COLO668 (cell line): ENCODE measurements around the gene HIC2.
"Not testable (repeated sequence)": the region's sequence is repeated elsewhere in the genome, so short reads cannot be mapped to it uniquely, and the experiment has no call there.

Source experiments
- DNase-seq: peaks from one replicate; lab custom pipeline; 2025; ENCODE audit not compliant: unreplicated experiment; lab: John Stamatoyannopoulos, UW

HIC2 gene

DNA sequence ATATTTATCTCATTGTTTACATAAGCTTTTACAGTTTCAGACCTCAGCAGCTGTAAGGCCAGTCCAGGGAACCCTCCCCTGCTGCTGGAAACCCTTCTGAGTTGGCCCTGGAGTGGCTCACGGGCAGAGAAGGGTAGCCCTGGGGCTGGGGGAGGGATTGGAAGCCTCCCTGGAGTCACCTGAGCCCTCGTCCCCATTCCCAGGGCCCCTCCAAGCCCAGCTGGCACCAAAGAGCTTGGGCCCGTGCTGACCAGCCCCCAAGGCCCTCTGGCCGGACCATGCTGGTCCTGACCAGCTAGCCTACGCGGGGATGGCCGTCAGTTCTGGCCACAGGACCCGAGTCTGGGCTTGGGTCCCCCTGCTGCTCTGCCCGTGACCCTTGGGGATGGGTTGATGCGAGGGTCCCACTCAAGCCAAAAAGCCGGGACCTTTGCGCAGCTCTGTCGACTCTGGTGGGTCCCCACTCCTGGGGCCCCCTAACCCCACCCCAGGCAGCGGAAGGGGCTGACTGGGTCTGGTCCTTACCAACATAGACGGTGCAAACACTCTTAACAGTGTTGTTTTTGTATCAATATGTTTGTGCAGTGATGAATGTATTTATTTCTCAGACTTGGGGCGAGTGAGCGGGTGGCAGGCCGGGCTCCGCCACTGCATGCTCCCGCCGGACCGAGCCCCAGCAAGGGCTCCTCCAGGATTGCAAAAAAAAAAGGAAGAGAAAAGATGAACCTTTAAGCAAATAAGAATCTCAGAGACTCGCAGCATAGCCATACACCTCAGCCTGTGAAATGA, 32.6 kb downstream of the HIC2 start:
- DNase-seq: no peak

DNA sequence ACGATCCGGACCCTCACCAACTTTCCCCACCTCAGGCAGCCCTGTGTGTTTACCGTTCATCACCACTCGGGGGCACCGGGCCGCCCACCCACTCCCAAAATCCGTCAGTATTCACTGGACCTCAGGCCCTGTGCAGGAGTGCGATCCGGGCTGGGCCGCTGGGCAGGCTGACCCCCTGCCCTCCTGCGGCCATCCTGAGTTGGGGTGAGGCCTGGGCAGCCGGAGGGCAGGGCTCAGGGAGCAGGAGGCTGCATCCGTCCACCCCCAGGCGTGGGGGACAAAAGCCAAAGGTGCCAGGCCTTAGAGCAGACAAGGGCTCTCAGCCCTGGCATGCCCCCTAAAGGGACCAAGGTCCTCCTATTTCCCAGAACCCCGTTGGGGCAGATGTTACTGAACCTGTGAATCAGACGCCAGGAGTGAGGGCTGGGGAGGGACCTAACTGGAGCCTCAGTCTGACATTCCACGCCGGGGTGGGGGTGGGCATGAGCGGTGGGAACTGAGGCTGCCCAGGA, 33.2 kb downstream of the HIC2 start:
- no peak for DNase-seq

DNA sequence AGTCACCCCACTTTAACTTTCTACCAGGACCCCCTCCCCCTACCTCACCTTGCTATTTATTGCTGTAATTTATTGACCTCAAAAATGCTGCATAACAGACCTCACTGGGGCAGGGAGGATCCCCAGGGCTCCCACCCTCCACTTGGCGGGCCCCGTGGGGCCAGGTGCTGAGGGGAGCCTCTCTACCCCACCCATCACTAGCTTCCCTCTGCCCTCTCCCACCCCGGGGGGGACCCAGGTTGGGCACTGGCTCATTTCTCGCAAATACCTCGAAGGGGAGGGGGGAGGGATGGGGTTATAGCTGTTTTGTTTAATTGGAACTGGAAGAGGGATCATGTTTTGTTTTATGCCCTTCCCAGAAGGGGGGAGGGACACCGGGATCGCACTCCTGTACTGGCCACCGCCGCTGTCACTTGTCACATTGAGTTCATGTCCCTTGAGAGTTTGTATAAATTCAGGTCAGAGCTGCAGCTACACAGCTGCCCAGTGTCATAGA, 33.7 kb downstream of the HIC2 start:
- no peak for DNase-seq

DNA sequence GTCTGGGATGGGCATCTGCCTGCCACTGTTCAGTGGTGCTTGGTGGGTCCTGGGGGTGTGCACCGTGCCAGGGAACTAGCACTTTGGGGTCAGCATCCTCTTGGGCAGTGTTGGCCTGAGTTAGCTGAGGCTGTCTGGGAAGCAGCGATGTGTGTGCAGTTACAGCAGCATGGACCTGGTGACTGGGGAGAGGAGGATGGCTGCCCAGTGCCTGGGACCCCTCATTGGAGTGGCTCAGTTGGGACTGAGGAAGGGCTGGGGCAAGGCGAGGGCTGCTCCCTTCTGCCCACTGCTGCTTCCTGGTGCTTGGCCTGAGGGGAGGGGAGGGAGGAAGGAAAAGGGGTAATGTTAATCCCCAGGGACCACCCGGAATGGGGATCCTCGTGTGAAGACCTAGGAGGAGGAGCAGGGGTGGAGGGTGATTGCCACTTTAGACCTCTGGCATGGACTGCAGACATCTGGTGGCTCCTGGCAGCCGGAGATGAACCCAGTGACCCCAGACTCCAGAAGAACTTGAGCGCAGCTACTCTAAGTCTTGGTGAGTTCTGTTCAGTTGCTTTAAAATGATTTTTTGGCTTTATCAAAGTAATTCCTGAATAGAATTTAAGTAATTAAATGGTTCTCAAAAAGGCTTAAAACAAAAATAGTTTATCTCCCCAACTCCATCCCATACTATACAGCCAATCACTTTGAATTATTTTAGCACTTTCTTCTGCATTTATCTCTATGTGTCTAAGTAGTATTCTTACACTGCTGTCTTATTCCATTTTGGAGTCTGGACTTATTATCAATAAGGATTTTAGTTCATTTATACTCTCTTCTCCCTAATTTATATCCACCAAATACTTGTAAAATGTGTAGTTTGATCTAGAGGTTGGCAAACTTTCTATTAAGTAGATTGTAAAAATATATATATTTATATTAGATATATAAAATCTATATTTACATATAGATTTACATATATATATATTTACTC, 34.7 kb downstream of the HIC2 start:
- no peak for DNase-seq

DNA sequence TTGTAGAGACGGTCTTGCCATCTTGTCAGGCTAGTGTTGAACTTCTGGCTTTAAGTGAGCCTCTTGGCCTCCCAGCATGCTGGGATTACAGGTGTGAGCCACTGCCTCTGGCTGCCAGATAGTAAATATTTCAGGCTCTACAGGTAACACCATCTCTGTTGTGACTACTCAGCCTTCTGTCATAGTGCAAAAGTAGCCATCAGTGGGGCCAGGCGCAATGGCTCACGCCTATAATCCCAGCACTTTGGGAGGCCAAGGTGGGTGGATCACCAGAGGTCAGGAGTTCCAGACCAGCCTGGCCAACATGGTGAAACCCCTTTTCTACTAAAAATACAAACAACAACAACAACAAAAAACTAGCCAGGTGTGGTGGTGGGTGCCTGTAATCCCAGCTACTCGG, 35.5 kb downstream of the HIC2 start:
- not testable (repeated sequence) for DNase-seq

DNA sequence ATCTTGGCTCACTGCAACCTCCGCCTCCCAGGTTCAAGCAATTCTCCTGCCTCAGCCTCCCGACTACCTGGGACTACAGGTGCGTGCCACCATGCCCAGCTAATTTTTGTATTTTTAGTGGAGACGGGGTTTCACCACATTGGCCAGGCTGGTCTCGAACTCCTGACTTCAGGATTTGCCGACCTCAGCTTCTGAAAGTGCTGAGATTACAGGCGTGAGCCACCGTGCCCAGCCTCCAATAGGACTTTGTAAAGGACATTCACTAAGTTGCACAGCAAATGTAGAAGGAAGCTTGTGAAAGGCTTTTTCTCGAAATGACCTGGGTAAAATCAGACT, 37.8 kb downstream of the HIC2 start:
- not testable (repeated sequence) for DNase-seq

DNA sequence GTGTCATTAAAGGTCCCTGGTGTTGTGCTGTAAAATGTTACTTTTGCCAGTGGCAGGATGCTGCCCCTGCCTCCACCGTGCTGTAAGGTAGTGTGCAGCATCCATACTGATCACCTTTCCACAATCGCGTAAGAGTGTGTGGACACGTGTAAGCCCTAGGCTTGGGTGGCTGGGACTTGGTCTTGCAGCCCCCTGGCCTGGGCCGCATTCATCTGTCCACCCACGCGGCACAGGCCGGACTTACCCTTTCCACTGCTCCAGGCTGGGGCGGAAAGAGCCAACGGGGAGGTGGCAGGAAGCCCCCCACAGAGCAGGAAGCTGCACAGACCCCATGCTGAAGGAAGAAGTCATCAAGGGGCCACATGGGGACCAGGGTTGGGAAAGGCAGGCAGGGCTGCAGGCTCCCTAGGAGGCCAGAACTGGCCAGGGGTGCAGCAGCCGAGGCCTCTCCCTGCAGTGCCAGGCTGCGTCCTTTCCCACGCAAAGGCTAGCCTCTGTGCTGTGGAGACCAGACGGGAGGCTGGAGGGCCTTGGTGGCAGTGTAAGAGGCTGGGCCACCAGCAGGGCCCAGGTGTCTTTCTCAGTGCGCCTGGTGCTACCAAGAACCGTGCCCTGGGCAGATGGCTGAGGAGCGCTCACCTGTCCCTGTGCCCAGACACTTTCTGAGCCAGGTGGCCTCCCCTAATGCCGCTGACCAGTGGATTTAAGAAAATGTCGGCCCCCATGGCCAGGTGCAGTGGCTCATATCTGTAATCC, 38.3 kb downstream of the HIC2 start:
- DNase-seq: no peak

DNA sequence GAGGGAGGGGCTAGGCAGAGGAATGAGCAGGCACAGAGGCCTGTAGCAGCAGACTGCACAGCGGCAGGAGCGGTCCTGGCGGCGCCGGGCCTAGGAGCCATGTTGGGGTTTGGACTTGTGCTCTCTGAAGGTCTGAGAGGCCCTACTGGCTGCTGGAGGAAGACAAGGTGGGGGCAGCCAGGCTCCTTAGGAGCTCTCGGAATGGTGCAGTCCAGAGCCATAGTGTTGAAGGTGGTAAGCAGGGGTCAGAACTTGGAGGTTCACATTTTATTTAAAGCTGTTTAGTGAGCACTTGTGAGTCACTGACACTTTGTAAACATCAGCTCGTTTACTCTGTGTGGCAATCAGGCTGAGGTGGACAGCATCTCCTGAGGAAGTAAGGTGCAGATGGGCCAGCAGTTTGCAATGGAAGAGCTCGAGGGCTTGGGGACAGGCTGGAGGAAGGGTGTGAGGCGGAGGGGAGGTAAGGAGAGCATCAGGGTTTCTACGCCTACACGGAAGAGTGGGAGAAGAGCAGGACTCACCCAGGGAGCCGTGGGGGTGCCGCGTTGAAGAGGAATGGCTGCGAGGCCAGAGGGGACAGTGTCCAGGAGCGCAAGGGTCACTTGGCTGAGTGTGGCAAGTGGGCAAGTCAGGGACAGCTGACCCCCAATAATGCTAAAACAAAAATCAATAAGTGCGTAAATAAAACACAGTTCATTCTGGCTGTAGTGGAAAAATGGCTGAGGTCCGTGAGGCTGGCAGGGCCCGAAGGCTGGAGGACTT, 40.0 kb downstream of the HIC2 start:
- DNase-seq: no peak

- DNase-seq: not testable (repeated sequence)
Measured at GRCh38 chr22:21462672-21463071, 45.5 kb downstream of the HIC2 start.

GRCh38 chr22:21467337-21468193, 50.4 kb downstream of the HIC2 start, which contains the start of gene TMEM191C:
Gene TMEM191C, plus strand, starts transcription at chr22:21467387. Its CDS starts 73 bp downstream, at chr22:21467460.
- DNase-seq: not testable (repeated sequence)

DNA sequence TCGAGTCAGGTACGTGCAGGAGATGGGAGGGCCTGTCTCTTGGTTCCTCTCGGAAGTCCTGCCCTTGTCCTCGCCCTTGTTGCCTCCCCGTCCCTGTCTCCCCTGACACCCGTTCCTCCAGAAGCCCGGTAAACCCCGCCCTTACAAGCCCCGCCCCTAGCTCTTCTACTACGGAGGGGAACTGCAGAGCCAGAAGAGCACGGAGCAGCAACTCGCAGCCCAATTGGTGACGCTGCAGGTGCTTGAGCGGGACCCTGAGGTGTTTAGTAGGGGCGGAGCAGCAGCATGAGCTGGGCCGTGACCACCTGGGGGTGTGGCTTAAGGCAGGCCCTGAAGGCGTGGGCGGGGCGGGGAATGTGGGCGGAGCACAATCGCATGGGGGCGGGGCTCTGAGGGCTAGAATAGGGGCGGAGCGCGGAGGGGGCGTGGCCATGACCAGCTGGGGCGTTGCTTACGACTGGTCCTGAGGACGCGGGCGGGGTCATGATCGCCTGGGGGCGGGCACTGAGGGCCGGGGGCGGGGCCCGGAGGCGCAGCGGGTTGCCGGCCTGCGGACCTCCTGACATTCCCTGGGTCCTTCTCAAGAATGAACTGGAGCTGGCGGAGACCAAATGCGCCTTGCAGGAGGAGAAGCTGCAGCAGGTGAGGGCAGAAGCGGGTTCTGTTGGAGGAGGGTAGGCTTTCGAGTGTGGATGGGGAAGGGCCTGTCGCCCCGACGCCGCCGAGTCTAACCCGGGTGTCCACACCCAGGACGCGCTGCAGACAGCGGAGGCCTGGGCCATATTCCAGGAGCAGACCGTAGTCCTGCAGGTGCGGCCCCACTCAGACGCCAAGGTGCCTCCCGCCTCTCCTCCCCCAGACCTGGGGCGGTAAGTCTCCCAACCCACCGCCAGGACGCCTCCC, 51.3 kb downstream of the HIC2 start:
- not testable (repeated sequence) for DNase-seq

DNA sequence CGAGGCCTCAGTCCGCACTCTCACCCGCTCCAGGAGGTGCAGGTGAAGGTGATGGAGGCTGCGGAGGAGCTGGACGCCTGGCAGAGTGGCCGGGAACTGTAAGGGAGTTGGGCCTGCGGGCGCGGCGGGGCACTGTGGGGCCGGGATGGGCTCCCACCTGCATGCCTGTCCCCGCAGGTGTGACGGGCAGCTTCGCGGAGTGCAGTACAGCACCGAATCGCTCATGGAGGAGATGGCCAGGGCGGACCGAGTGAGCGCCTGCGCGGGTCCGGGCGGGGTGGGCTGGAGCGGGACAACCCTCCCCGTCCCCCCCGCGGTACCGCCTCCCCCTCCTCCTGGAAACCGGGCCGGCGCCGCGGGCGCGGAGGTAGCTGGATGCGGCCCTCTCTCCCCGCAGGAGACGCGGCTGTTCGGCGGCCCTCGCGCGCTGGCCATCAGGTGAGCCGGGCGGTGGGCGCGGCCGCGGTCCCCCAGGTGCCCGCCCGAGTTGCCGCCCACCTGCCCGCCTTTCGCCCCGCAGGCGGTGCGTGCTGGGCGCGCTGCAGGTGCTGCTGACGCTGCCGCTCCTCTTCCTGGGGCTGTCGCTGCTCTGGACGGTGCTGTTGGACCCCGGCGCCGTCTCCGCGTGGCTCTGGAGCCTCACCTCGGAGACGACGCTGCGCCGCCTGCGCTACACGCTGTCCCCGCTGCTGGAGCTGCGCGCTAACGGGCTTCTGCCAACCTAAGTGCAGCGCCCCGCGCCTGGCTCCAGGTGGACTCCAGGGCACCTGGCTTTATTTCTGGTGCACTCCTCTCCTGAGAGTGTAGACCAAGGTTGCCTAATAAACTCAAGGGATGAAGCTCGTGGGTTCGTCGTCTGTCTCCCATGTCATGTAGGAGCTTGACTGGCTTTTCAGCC, 52.2 kb downstream of the HIC2 start:
- DNase-seq: not testable (repeated sequence)

- DNase-seq: not testable (repeated sequence)
Measured at GRCh38 chr22:21472984-21473383, 55.8 kb downstream of the HIC2 start.

DNA sequence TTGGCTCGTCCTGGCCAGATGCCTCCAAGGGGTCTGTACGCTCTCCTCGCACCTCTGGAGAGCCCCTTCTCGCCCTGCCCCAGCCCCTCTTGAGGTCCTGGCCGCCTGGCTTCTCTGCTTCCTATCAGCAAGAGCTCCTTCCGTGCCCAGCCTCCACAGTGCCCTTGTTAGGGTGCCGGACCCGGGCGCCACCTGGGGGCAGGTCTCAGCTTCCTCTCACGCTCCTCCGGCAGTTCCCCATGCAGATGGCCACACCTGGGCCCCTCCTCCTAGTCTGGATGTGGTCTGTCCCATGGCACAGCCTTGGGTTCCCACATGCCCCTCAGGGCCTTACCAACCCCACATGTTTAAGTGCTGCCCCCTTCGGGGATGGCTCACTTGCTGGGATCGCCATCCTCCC, 56.5 kb downstream of the HIC2 start:
- DNase-seq: not testable (repeated sequence)

- DNase-seq: not testable (repeated sequence)
Measured at GRCh38 chr22:21484039-21484438, 66.9 kb downstream of the HIC2 start.

- not testable (repeated sequence) for DNase-seq
Measured at GRCh38 chr22:21487723-21488122, 70.6 kb downstream of the HIC2 start.

DNA sequence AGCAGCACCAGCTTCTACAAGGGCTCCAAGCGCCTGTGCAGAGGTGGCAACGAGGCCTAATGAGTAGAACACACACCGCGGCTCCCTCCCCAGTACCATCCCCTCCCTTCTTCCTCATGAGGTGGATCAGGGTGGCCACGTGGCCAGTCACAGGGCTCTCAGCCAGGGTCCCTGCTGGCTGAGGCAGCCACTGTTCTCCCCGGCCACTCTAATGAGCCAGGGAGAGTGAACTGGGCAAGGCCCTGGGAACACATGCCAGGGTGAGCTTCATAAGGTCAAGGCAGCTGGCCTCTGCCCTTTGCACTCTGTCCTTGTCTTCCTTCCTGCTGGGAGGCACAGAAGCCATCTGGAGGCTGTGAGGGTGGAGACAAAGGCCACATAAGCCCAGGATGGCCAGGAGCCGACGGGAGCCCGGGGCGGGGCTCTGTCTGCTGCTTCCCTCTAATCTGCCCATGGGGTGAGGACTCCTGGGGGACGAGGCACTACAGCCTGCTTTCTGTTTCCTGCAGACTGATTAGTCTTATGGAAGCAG, 72.0 kb downstream of the HIC2 start:
- DNase-seq: not testable (repeated sequence)
